HG03558 (cell line): ENCODE results near the gene EFTUD2.
"Not testable (repeated sequence)": the region's sequence is repeated elsewhere in the genome, so short reads cannot be mapped to it uniquely, and the experiment has no call there.

Experiments used
- ATAC-seq: cut with Tn5 transposase; IDR thresholded peaks from one replicate; pipeline ENCODE4 v1.9.1; 2021; ENCODE audit warnings: moderate number of reproducible peaks; ENCODE audit not compliant: unreplicated experiment; ENCODE audit errors: extremely low read depth

Gene EFTUD2

DNA sequence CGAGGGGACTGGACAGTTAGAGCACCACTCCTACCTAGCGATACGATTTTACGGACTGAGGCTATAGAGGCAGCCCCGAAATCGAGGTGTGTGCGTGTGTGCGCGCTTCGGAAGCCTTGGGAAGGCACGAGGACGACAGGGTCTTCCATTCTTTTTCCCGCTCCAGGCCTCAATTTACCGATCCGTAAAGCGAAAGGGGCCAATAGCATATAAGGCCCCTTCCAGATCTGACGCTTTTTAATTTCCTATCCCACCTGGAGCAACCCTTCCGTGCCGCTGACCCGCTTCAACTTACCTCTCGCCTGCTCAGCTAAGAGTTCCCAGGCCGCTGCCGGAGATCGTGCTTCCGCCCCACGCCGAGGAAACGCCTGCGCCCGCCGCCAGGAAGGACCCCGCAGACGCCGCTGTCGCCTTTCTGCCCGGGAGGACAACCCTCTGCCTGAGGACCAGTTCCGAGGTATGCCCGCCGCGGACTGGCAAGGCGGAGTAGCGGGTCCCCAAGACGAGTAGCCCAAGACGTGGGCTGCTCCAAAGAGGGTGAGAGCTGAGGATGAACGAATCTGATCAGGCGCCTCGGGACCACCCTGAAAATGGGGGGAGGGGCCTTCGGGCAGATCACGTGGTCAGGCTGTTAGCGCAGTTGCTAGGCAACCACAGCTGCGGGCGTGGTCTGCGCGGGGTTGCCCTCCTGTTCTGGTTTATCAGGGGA, at the start of gene EFTUD2:
Gene EFTUD2 (minus strand): TSS at position 372 of the 709 bp plus-strand sequence. CDS start 4,924 bp downstream, outside the sequence.
- no peak for ATAC-seq

DNA sequence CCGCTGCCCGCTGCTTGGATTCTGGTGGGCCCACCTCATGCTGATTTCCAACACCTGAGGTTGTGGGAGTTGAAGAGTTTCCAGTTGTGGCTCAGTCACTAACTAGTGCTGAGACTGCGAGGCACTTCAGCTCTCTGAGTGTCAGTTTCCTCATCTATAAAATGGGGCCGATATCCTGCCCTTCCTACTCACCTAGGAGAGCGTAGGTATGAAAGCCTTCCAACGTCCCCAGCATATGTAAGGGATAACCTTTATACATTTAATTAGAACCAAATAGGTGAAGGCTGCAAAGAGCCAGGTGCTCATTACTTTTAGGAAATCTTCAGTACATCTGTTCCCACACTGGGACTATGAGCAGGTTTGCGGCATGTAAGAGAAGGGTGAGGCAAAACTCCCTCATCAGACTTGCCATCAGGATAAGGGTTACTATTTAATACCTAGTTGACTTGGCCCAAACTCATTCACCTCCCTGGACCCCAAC, 49.1 kb upstream of the EFTUD2 start:
- ATAC-seq: no peak

DNA sequence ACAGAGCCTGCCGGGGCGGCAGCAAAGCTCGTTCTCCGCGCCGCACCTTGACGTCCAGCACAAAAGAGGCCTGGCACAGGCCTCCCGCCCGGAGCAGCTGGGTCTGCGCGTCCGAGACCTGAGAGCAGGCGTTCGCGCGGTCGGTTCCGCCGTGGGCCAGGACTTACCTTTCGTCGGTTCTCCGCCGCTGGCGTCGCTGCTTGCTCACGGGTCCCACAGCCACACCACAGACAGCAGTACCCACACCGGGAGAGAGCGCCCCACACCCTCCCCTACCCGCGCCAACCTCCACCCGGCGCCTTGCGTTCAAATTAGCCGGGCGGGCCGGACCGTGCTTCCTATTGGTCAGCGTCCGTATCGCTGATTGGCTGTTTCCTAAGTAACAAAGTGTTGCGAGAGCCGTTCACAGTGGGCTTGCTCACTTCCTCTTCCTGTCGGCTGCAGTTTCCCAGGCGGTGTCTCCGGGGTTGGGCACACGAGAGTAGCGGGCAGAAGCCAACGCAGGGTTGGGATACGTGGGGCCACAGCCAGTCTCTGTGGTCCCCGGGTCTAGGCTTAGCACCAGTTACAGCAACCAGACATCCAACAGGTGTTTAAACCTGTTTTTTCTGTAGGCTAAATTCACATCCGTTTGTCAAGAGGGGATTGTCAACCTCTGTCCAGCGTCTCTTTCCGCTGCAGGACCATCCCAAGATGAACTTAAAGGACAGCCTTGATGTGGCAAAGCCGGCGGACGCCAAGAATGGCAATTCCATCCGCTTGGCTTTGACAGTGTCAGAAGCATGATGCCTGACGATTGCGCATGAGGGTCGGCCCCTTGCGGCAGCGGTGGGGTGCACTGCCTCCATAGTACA, 48.4 kb upstream of the EFTUD2 start, which contains the start of gene KIF18B:
Gene KIF18B (minus strand): TSS at position 313 of the 854 bp plus-strand sequence. CDS start 11,429 bp downstream, outside the sequence.
- peak; percentile 74 for ATAC-seq

DNA sequence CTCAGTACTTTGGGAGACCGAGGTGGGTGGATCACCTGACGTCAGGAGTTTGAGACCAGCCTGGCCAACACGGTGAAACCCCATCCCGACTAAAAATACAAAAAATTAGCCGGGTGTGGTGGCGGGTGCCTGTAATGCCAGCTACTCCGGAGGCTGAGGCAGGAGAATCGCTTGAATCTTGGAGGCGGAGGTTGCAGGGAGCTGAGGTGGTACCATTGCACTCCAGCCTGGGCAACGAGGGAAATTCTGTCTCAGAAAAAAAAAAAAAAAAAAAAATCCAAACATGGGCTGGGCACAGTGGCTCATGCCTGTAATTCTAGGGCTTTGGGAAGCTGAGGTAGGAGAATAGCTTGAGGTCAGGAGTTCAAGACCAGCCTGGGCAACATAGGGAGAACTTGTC, 46.4 kb upstream of the EFTUD2 start:
- ATAC-seq: not testable (repeated sequence)

DNA sequence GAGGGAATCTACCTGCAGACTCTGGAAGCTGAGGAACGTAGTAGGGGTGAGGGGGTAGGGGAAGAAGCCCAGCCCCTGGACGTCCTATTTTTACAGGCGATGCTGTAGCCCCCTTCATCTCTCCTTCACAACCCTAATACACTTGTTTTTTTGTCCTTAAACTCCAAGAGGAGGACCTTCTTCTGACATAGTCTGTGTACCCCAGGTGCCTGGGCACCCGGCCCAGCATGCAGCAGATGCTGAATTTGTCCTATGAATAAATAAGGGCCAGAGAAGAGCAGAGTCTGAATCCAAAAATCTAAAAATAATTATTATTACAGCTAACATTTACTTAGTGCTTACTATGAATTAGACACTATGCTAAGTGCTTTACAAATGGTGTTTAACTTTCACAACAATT, 43.2 kb upstream of the EFTUD2 start:
- no peak for ATAC-seq

DNA sequence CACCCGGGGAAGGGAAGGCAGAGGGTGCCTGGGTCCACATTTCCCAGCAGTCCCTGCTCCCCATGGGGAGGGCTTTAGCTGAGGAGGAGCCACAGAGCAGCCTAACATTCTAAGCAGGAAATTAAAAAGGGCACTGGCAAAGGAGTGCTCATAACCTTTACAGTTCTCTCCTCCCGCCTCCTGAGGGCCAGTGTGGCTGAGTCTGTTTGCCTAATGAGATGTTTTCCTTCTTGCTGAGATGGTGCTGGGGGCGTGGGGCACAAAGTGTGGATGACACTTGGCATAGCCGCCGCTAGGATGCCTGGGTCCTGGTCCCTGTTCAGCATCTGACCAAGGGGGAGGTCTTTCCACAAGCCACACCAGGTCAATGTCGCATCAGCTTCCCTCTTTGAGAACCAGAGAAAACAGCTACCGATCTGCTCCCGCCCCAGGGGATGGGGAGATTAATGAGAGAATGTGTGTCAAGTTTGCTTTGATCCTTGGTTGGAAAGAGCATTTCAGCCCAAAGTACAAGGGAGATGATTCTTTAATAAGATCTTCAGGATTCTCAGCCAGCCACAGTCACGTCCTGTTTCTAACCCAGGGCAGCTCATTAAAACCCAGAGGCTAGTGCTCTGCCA, 42.6 kb upstream of the EFTUD2 start:
- ATAC-seq: no peak

DNA sequence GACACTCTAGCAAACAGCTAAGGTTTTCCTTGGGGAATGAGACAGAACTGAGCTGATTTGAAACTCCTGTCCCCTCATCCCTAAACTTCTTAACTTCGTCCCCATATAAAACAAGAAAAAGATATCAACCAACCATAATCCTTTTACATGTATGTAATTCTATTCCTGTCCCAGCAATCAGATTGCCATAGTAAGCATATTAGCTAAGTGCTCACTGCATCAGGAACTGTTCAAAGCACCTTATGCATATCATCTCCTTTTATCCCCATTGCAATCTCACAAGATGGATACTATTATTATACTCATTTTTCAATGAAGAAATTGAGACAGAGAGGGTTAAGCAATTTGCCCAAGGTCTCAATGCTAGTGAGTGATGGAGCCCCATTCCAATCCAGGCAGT, 41.5 kb upstream of the EFTUD2 start:
- ATAC-seq: no peak

DNA sequence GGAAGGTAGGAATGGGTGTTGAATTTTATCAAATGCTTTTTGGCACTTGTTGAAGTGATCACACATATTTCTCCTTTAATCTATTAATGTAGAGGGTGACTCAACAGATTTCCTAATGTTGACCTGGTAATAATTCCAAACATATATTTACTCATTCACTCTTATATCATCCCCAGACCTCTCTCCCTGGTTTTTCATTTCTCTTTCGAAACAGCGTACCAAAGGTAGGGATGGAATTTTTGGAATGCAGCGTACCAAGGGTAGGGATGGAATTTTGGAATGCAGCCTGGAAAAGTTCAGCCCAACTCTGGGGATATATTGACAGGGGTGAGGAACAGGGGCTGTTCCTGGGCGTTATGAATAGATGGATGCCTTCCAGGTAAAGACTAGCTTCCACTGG, 41.1 kb upstream of the EFTUD2 start:
- ATAC-seq: no peak

DNA sequence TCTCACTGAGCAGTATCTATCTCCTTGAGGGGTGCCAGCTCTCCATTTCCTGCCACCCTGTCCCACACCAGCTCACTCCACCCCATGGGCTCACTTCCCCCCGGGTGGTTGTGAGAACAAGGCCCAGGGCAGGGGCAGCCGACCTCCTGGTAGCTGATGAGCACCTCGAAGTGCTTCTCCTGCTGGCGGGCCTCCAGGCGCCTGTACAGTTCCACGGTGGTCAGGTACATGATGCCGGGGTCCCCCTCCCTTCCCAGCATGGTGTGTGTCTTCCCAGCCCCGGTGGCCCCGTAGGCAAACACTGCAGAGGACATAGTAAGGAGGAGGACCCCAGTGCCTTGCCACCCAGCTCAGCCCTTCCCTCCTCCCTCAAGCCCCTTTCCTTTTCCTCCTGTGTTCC, 35.9 kb upstream of the EFTUD2 start:
- no peak for ATAC-seq

DNA sequence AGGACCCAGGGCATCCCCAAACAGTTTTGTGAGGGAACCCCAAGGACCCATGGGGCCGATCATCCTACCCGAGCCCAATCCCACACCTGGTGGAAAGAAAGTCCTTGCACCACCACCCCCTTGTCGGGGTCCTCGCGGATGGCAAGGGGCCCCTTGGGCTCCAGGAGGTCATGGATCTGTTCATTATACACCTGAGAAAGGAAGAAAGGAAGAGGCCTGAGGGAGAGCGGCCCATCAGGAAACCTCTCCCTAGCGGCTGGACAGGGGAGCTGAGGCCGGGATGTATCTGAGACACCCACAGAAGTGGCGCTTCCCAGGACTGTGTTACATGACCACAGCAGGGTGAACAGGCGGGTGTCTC, 35.5 kb upstream of the EFTUD2 start:
- ATAC-seq: no peak

DNA sequence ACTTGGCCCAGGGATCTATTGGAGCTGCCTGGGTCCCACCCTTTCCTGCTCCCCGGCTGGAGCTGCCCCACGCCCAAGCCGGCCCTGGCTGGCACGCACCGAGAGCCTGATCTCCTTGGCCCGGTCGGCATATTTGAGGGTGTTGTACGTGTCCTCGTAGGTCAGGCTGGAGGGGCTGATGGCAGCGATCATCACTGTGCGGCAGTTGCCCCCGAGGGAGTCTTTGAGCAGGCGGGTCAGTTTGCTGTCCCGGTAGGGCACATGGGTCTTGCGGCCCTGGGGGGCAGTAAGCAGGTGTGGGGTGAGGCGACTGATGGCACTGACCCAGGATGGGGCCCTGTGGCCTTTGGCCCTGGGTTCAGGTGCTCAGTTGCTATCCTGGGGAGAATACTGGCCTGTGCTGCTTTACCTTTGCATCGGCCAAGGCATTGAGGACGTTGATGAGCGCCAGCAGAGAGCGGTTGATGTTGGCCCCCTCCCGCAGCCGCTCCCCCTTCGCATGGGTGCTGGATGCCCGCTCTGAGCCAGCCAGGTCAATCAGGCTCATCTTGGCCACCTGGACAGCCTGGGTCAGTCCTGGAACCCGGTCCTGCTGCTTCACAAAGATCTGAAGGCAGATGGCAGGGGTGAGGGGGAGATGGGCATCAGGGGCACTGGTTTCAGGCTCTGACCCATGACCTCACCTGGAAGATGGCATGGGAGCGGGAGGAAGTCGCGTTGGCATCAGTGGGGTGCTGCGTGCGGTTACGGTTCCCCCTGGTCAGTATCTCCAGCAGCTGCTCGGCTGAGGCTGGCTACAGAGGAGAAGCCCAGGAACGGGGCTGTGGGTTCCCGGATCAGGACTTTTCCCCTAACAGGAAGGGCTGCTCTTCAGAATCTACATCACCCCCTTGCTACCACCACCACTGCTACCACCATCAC, 34.8 kb upstream of the EFTUD2 start:
- no peak for ATAC-seq

DNA sequence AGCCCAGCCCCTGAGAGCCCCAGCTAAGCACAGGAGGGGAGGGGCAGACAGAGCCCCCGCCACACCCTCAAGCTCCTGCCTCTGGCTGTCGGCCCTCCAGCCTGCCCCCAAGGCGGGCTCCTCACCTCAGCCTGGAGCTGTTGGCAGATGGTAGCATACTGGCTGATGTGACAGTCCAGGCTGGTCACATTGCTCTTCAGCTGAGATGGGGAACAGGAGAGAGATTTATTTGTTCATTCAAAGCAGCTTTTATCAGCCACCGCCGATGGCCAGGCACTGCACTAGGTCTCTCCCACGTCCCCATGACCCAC, 33.5 kb upstream of the EFTUD2 start:
- no peak for ATAC-seq

DNA sequence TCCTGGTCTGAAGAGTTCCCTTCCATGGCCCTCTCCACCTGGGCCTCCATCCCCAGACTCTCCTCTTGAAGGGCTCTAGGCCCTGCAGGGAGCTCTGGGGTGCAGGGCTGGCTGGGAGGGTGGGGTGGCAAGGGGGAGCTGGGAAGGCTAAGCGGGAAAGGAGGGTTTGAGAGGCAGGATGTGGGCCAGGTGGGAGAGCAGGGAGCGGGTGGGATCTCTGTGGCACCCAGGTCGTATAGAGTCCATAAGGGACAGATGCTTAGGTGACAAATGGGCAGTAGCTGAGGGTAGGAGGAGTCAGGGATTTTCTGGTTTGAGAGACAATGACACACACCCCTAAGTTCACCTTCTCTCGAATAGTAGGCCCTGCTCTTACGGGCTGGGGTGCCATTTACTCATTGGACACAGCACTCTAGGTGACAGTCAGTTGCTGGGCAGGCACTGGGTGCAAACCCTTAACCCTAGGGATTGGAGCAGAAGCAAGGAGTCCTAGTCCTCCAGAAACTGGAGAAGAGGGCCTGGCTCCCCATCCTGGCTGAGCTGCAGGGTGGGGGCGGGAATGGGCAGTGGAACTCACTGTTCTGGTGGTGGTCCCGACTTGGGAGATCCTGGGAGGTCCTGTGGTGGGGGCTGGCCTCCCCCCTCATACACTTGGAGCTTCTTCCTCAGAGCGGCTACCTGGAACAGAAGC, 33.0 kb upstream of the EFTUD2 start:
- ATAC-seq: no peak

DNA sequence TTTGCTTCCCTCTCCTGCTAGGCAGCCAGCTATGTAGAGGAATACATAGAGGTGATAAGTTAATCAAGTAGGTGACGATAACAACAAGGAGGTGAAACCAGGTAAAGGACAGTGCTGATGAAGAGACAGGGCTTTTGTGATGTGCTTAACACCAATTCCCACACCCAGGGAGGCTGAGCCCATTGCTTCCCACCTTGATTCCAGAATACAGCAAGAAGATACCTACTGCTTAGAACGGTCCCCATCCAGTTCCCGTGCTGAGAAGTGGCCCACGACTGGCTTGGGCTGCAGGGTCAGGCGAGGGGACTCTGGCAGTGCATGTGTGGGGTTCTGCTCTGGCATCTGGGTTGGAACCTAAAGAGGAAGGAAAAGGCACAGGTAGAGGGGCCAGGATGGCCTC, 32.1 kb upstream of the EFTUD2 start:
- no peak for ATAC-seq

DNA sequence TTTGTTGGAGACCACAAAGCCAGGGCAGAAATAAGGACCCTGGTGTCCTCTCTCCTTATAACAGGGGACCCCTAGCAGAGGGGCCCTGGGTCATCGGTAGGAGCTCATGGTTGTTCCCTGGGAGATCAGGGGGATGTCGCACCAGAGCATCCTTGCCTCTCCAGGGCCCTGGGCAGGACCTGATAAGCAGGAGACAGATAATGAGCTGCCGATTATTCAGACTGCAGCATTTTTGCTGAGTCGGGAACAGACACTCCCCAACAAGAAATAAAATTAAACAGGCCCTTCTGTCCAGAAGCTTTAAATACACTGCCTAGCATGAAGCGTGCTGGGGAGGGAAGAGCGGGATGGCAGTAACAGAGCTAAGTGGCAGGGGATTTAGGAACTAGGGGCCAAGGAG, 31.4 kb upstream of the EFTUD2 start:
- ATAC-seq: no peak

DNA sequence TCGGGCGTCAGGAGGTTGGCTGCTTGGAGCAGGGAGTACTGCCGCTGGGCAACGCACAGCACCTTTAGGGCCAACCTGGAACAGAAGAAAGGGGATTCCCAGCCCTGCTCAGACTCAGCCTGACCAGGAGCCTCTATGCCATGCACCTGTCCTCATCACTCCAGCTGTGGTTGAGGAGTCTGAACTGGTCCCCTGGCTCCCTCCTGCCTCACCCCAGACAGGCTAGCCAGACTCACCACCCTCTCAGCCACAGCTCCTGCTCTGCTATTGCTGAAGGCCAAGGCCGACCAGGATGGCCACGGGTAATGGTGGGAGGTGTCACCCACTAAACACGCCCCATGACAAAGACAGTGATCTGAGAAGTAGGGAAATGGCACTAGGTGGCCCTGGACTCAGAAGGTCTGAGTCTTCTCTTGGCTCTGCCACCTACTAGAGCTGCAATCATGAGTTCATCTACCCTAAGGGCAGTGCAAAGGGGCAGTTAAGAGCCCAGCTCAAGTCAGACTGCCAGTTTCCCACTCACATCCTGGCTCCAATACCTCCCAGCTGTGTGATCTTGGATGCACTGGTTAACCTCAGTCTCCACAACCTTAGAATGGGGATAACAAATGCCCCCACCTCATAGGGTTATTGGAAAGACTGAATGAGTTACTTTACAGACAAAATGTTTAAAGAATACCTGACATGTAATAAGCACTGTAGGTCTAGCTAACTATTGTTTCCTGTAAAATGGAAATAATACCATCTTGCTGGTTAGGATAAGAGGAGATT, 29.9 kb upstream of the EFTUD2 start:
- no peak for ATAC-seq

DNA sequence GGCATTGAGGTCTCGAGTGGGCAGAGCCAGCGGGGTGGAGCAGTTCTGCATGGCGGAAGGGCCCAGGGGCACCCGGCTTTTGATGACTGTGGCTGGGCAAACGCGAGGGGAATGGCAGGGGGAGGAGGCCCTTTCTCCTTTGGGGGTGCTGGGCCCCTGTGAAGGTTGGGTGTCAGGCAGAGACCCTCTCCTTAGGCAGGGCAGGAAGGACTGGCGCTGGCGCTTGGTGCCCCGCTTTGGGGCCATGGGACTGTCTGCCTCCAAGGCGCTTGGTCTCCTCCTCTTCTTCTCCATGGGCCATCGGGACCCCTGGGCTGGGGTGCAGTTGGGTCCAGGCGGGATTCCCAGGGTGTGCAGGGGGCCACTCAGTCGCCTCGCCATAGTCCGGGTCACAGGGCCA, 28.9 kb upstream of the EFTUD2 start:
- ATAC-seq: no peak

DNA sequence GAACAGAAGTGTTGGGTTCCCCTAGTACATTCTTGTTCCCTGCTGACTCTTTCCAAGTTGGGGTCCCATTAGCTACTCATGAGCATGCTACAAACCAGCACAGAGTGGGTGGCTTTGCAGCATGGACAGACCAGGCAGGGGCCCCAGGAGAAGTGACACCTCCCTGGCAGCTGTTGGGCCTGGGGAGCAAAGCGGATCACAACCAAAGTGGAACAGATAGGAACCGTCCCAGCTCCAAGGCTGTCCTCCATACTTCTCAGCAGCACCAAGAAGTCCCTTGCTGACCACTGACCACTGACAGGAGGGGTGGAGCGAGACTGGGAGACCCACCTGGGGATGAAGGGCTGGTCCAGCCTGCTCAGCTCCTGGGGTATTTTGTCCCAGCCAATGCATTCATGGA, 28.5 kb upstream of the EFTUD2 start:
- no peak for ATAC-seq
